Head of caudate nucleus (tissue), 42 donors: ENCODE measurements around the gene SNX15.
A peak's percentile ranks its signal among the peaks of the same experiment; 100 is the strongest.
"Not testable (repeated sequence)": the region's sequence is repeated elsewhere in the genome, so short reads cannot be mapped to it uniquely, and the experiment has no call there.

Experiments
- DNase-seq, 42 donors: peaks; one replicate each; pipeline versions ENCODE4 v3.0.0 to v3.0.0-alpha.2; 2020 to 2021; ENCODE audit warnings: mixed read lengths in 7 of 42
- intact Hi-C: fragments of 100-400 bp; cut with DNase I; formaldehyde crosslinking; loops from one replicate; pipeline ENCODE4 v1.15.0; 2022

Gene SNX15

GRCh38 chr11:65027213-65028067 lies at the start of gene SNX15:
Gene SNX15 (plus strand): TSS chr11:65027439. CDS start chr11:65027538, 99 bp downstream.
- intact Hi-C loops: loop anchor here (2.0 kb wide), 1 partner anchor 111 kb away; the partner anchor contains the start of gene ATG2A

GRCh38 chr11:64983339-64983738 lies 43.9 kb upstream of the SNX15 start:
- DNase-seq, intact Hi-C loops: not testable (repeated sequence)

More at GRCh38 chr11:65027213-65028067, at the start of gene SNX15:
- peak; percentile 88 to 97 (median 95) for DNase-seq

GRCh38 chr11:64987998-64988854 lies 39.0 kb upstream of the SNX15 start:
- DNase-seq: no peak
- intact Hi-C loops: no loop called here

- DNase-seq: no peak
- intact Hi-C loops: no loop called here
These were observed 37.8 kb upstream of the SNX15 start for GRCh38 chr11:64989416-64989815.

- intact Hi-C loops: no loop called here
- DNase-seq: no peak
These were observed 36.9 kb upstream of the SNX15 start for GRCh38 chr11:64990222-64990923.

GRCh38 chr11:64994318-64994717 lies 32.9 kb upstream of the SNX15 start:
- intact Hi-C loops: no loop called here
- DNase-seq: no peak

- DNase-seq: no peak
- intact Hi-C loops: no loop called here
These were observed 30.9 kb upstream of the SNX15 start for GRCh38 chr11:64996327-64996709.

- intact Hi-C loops: no loop called here
- peak; percentile 31 to 86 (median 67) for DNase-seq
These were observed 30.4 kb upstream of the SNX15 start, which contains the start of gene BATF2 for GRCh38 chr11:64996710-64997380. Gene BATF2 (minus strand): TSS chr11:64996971. CDS start chr11:64996914, 57 bp downstream.

GRCh38 chr11:64998141-64998540 lies 29.1 kb upstream of the SNX15 start:
- intact Hi-C loops: no loop called here

GRCh38 chr11:64998690-64999431 lies 28.4 kb upstream of the SNX15 start:
- no peak for DNase-seq
- intact Hi-C loops: no loop called here

More at GRCh38 chr11:64998141-64998540, 29.1 kb upstream of the SNX15 start:
- DNase-seq: no peak

GRCh38 chr11:64999478-64999877 lies 27.8 kb upstream of the SNX15 start:
- intact Hi-C loops: no loop called here
- no peak for DNase-seq

- intact Hi-C loops: no loop called here
- no peak for DNase-seq
These were observed 24.5 kb upstream of the SNX15 start for GRCh38 chr11:65002706-65003105.

- DNase-seq: no peak
- intact Hi-C loops: no loop called here
These were observed 24.0 kb upstream of the SNX15 start for GRCh38 chr11:65003282-65003681.

- intact Hi-C loops, DNase-seq: not testable (repeated sequence)
These were observed 23.3 kb upstream of the SNX15 start for GRCh38 chr11:65003968-65004367.

GRCh38 chr11:65008016-65008415 lies 19.2 kb upstream of the SNX15 start:
- intact Hi-C loops: no loop called here
- DNase-seq: peak in 29 of 42 donors; percentile 12 to 69 (median 38)

GRCh38 chr11:65008873-65009272 lies 18.4 kb upstream of the SNX15 start:
- DNase-seq: no peak
- intact Hi-C loops: no loop called here

- intact Hi-C loops: loop anchor here (2.0 kb wide), 1 partner anchor 103 kb away; the partner anchor contains the start of gene ZNHIT2
These were observed 13.9 kb upstream of the SNX15 start for GRCh38 chr11:65013130-65013887.

More at GRCh38 chr11:65013130-65013887, 13.9 kb upstream of the SNX15 start:
- peak; percentile 85 to 96 (median 91) for DNase-seq
